ENCODE data around the gene CDY1B. TPM values are rescaled to one million over a fixed set of nuclear protein-coding genes. Genes with fewer than 3 reads are reported as not detected.
"Not testable (repeated sequence)": the region's sequence is repeated elsewhere in the genome, so short reads cannot be mapped to it uniquely, and the experiment has no call there.

CDY1B gene
- total RNA-seq (2014; rRNA removed; shearing (Covaris generic)) (not detected in 2 replicates), polyA plus RNA-seq (2016; fragmentation: Nextera tagmentation; extraction: Ambion mirVana) (not detected in 2 replicates)
- long read RNA-seq, result 0 reads

- H3K4me1 ChIP-seq (ENCODE audit: insufficient read depth); H3F3A ChIP-seq (replicated peaks; ENCODE audit: low read depth); H3K36me3 Mint-ChIP-seq (ENCODE audit: low read depth); H3K36me3 ChIP-seq (ENCODE audit: insufficient read depth); H3K4me1 Mint-ChIP-seq; H3K9me3 Mint-ChIP-seq; H2AFZ ChIP-seq; H3K4me3 Mint-ChIP-seq; ATAC-seq; H3K79me2 ChIP-seq (replicated peaks; ENCODE audit: insufficient read depth); H4K20me1 ChIP-seq (replicated peaks; ENCODE audit: insufficient read depth); DNase-seq (ENCODE audit: low spot score); H3K27ac ChIP-seq (ENCODE audit: low read depth); H3K9me2 ChIP-seq (ENCODE audit: insufficient read depth); H3K4me2 ChIP-seq; H3K4me3 ChIP-seq; H3K27me3 Mint-ChIP-seq (ENCODE audit: insufficient read depth, low read depth, poor library complexity); H3K27me3 ChIP-seq (ENCODE audit: insufficient read depth); H3K27ac Mint-ChIP-seq: not testable (repeated sequence)
Measured at GRCh38 chrY:24047919-24048318, at the start of gene CDY1B. Gene CDY1B, minus strand, starts transcription at chrY:24048019. Its CDS starts 331 bp downstream, at chrY:24047688.

GRCh38 chrY:24049525-24049924, 1.7 kb upstream of the CDY1B start:
- not testable (repeated sequence) for H3K4me2 ChIP-seq; ATAC-seq; H3K27me3 ChIP-seq (ENCODE audit: insufficient read depth); H3F3A ChIP-seq (replicated peaks; ENCODE audit: low read depth); H3K36me3 Mint-ChIP-seq (ENCODE audit: low read depth); H3K4me1 ChIP-seq (ENCODE audit: insufficient read depth); H2AFZ ChIP-seq; H3K4me3 Mint-ChIP-seq; H3K9me2 ChIP-seq (ENCODE audit: insufficient read depth); H3K79me2 ChIP-seq (replicated peaks; ENCODE audit: insufficient read depth); H3K36me3 ChIP-seq (ENCODE audit: insufficient read depth); H3K4me1 Mint-ChIP-seq; H3K9me3 Mint-ChIP-seq; DNase-seq (ENCODE audit: low spot score); H4K20me1 ChIP-seq (replicated peaks; ENCODE audit: insufficient read depth); H3K27ac ChIP-seq (ENCODE audit: low read depth); H3K4me3 ChIP-seq; H3K27me3 Mint-ChIP-seq (ENCODE audit: insufficient read depth, low read depth, poor library complexity); H3K27ac Mint-ChIP-seq

- H3K9me2 ChIP-seq (ENCODE audit: insufficient read depth); H3K4me1 ChIP-seq (ENCODE audit: insufficient read depth); H3K4me1 Mint-ChIP-seq; H3K27me3 Mint-ChIP-seq (ENCODE audit: insufficient read depth, low read depth, poor library complexity); H3K4me3 ChIP-seq; H4K20me1 ChIP-seq (replicated peaks; ENCODE audit: insufficient read depth); H3K27ac ChIP-seq (ENCODE audit: low read depth); H2AFZ ChIP-seq; H3K9me3 Mint-ChIP-seq; DNase-seq (ENCODE audit: low spot score); H3K27me3 ChIP-seq (ENCODE audit: insufficient read depth); H3K4me2 ChIP-seq; H3K4me3 Mint-ChIP-seq; H3K36me3 ChIP-seq (ENCODE audit: insufficient read depth); H3K79me2 ChIP-seq (replicated peaks; ENCODE audit: insufficient read depth); ATAC-seq; H3F3A ChIP-seq (replicated peaks; ENCODE audit: low read depth); H3K36me3 Mint-ChIP-seq (ENCODE audit: low read depth); H3K27ac Mint-ChIP-seq: not testable (repeated sequence)
Measured at GRCh38 chrY:24043209-24043608, 4.6 kb downstream of the CDY1B start.

- not testable (repeated sequence) for H3K4me1 Mint-ChIP-seq; H3K79me2 ChIP-seq (replicated peaks; ENCODE audit: insufficient read depth); H3K4me1 ChIP-seq (ENCODE audit: insufficient read depth); H4K20me1 ChIP-seq (replicated peaks; ENCODE audit: insufficient read depth); H3K27me3 Mint-ChIP-seq (ENCODE audit: insufficient read depth, low read depth, poor library complexity); ATAC-seq; H3K27ac Mint-ChIP-seq; H3K36me3 Mint-ChIP-seq (ENCODE audit: low read depth); H3K4me3 ChIP-seq; H2AFZ ChIP-seq; H3K4me3 Mint-ChIP-seq; H3K36me3 ChIP-seq (ENCODE audit: insufficient read depth); H3K4me2 ChIP-seq; H3K9me3 Mint-ChIP-seq; H3K27ac ChIP-seq (ENCODE audit: low read depth); H3F3A ChIP-seq (replicated peaks; ENCODE audit: low read depth); H3K9me2 ChIP-seq (ENCODE audit: insufficient read depth); H3K27me3 ChIP-seq (ENCODE audit: insufficient read depth); DNase-seq (ENCODE audit: low spot score)
Measured at GRCh38 chrY:24039008-24039718, 8.7 kb downstream of the CDY1B start.

GRCh38 chrY:24026212-24027103, 21.4 kb downstream of the CDY1B start:
- H2AFZ ChIP-seq; H3K27me3 Mint-ChIP-seq (ENCODE audit: insufficient read depth, low read depth, poor library complexity); H3K79me2 ChIP-seq (replicated peaks; ENCODE audit: insufficient read depth); H3K9me3 Mint-ChIP-seq; H4K20me1 ChIP-seq (replicated peaks; ENCODE audit: insufficient read depth); H3K9me2 ChIP-seq (ENCODE audit: insufficient read depth); H3K4me3 Mint-ChIP-seq; H3K36me3 Mint-ChIP-seq (ENCODE audit: low read depth); H3K36me3 ChIP-seq (ENCODE audit: insufficient read depth); H3K4me2 ChIP-seq; H3K4me1 Mint-ChIP-seq; ATAC-seq; H3K4me3 ChIP-seq; H3F3A ChIP-seq (replicated peaks; ENCODE audit: low read depth); DNase-seq (ENCODE audit: low spot score); H3K4me1 ChIP-seq (ENCODE audit: insufficient read depth); H3K27ac ChIP-seq (ENCODE audit: low read depth); H3K27me3 ChIP-seq (ENCODE audit: insufficient read depth); H3K27ac Mint-ChIP-seq: not testable (repeated sequence)

Measured in GM23338 (cell line).